ENCODE measurements around the gene ARHGAP23.
"Not testable (repeated sequence)": the region's sequence is repeated elsewhere in the genome, so short reads cannot be mapped to it uniquely, and the experiment has no call there.

DNA sequence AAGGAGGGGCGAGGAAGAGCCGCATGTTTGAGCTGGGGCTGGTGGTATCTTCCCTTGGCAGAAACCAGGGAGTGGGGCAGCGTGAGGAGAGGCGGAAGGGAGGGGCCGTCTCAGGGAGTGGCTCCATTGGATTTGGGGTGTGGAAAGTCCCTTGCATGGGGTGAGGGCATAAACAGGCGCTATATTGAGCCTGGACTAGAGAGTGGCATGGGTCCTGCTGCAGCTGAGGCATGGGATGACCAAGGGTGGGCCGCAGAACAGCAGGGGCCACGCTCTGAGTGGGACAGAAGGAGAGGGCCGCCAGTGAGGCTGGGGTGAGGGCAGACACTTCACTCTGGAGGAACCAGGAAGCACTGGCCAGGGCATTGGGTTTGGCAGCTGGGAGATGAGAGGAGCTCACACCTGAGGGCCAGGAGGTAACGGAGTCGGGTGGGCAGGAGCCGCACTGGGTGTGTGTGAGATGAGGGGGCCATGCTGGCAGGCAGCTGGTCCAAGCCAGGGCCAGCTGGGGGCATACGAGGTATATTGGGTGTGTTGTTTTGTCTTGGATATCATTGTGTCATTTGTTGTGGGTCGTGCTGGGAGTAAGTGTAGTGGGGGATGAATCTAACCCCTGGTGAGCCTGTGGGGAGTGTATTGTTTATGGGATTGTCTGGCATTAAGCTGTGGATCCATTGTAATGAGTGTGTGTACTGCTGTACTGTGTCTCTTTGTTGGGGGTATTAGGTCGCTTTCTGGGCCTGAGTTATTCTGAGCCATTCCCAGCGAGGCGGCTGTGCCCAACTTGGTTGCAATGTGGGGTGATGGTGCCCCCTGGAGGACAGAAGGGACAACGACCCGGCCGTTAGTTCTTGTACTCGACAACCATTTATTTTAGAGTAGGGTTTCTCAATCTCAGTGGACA is 56.2 kb downstream of the ARHGAP23 start:
- TF ChIP-seq, protein P1, sequence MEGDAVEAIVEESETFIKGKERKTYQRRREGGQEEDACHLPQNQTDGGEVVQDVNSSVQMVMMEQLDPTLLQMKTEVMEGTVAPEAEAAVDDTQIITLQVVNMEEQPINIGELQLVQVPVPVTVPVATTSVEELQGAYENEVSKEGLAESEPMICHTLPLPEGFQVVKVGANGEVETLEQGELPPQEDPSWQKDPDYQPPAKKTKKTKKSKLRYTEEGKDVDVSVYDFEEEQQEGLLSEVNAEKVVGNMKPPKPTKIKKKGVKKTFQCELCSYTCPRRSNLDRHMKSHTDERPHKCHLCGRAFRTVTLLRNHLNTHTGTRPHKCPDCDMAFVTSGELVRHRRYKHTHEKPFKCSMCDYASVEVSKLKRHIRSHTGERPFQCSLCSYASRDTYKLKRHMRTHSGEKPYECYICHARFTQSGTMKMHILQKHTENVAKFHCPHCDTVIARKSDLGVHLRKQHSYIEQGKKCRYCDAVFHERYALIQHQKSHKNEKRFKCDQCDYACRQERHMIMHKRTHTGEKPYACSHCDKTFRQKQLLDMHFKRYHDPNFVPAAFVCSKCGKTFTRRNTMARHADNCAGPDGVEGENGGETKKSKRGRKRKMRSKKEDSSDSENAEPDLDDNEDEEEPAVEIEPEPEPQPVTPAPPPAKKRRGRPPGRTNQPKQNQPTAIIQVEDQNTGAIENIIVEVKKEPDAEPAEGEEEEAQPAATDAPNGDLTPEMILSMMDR (IDR thresholded peaks at IDR 0.05; ENCODE audit: insufficient read depth, low read length, poor library complexity, severe bottlenecking) = peak; percentile 58
- not testable (repeated sequence) for TF ChIP-seq EZH2phosphoT487 (conservative IDR thresholded peaks at IDR 0.05; ENCODE audit: low read length)
